M059J (cell line): ENCODE data around the gene OR52A1. TPM values are rescaled to one million over a fixed set of nuclear protein-coding genes. Genes with fewer than 3 reads are reported as not detected.
"Not testable (repeated sequence)": the region's sequence is repeated elsewhere in the genome, so short reads cannot be mapped to it uniquely, and the experiment has no call there.

Experiments
- DNase-seq: peaks from one replicate; pipeline ENCODE4 v3.0.0-alpha.2; 2012; ENCODE audit warnings: low read depth
- total RNA-seq: library from RNA; depleted of rRNA; stranded (reverse); fragments of >200 nt; shearing (Covaris generic); gene quantifications from 2 replicates; pipeline ENCODE4 v1.2.3, GENCODE V29; 2014; rRNA removed

OR52A1 gene
- not detected in 2 replicates for total RNA-seq

- DNase-seq, result no peak
Measured at GRCh38 chr11:5154657-5155056, at the start of gene OR52A1. Gene OR52A1 (minus strand): TSS chr11:5154757. CDS start chr11:5152369, 2,388 bp downstream.

DNA sequence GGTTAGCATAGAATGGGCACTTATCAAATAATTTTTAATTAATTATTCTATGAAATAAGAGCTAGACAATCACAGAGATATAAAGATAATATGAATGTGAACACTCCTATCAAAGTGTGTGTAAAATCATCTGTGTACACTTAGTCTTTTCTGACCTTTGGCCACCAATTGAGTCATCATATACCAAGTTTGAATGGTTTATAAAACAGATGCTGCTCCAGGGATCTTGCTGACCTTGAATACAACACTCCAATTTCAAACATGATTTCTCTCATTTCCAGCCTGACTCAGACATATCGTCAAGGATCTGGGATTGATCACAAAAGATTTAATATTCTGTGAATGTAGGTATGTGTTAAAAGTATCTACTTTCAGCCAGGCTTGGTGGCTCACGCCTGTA, 48.8 kb upstream of the OR52A1 start:
- DNase-seq, result peak; percentile 5

DNA sequence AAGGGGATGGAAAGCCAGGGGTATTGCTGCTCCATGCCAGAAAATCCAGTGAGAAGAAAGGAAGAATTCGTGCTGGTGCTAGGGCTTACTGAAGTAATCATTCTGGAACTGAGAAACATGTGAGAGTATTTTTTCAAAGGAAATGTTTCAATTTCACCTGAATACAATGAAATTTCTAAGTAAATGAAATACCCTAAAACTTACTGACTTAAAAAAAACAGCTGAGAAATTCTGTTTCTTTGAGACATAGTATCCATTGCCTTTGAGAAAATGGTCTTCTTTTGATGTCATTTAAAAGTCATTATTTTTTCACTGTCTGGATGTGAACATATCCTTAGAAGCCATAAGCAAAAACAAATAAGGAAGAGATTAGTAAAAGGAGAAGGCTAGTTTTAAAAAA, 46.0 kb upstream of the OR52A1 start, which contains the start of gene OR51V1:
TSS of gene OR51V1 (minus strand) at position 101 of the 400 bp plus-strand sequence. CDS start at position 101, 0 bp downstream.
- DNase-seq, result no peak

DNA sequence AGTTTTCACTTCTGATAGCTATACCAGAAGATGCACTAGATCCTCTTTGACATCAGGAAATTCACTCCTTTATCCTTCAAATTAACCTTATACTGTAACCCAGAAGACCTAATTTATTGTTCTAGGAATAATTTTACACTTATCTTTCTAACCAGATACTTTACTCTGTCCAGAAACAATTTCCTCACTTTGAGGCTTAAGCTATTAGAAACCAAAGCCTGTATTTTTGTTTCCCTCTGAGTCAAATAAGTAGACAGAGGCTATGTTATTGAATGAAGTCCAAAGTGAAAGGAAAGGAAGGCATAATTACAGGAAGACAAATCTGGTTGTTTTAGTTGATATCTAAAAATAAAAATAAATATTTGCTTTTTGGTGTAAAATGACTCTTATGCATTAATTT, 43.7 kb upstream of the OR52A1 start:
- DNase-seq, result no peak

- DNase-seq, result peak; percentile 3
Measured at GRCh38 chr11:5197536-5197935, 43.0 kb upstream of the OR52A1 start.

GRCh38 chr11:5196731-5197130, 42.2 kb upstream of the OR52A1 start:
- DNase-seq, result no peak

- peak; percentile 22 for DNase-seq
Measured at GRCh38 chr11:5196067-5196466, 41.5 kb upstream of the OR52A1 start.

DNA sequence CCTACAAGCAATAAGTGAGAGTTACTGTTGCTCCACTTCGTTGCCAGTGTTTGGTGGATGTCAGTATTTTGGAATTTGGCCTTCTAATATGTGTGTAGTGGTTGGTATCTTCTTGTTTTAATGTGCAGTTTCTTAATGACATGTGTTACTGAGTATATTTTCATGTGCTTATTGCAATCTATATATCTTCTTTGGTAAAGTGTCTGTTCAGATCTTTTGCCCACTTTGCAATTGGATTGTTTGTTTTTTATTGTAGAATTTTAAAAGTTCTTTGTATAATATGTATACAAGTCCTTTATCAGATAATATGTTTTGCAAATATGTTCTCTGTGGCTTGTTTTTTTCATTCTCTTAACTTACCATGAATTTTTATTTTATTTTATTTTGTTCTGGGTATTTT, 38.2 kb upstream of the OR52A1 start:
- no peak for DNase-seq

DNA sequence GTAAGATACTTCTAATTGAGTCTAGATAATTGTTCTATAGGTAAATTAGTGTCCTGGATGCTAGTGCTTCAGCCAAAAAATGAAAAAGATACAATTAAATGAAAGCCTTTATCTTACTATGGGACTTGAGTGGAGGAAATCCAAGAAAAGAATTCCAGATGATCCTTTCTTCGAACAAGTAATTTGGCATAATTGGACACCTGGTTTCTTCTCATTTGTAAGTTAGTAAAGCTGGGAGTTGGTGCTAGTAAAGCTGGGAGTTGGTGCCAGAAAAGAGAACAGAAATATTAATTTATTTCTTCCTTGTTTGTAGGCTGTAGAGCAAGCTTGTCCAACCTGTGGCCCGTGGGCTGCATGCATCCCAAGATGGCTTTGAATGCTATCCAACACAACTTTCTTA, 33.6 kb upstream of the OR52A1 start:
- DNase-seq, result no peak

DNA sequence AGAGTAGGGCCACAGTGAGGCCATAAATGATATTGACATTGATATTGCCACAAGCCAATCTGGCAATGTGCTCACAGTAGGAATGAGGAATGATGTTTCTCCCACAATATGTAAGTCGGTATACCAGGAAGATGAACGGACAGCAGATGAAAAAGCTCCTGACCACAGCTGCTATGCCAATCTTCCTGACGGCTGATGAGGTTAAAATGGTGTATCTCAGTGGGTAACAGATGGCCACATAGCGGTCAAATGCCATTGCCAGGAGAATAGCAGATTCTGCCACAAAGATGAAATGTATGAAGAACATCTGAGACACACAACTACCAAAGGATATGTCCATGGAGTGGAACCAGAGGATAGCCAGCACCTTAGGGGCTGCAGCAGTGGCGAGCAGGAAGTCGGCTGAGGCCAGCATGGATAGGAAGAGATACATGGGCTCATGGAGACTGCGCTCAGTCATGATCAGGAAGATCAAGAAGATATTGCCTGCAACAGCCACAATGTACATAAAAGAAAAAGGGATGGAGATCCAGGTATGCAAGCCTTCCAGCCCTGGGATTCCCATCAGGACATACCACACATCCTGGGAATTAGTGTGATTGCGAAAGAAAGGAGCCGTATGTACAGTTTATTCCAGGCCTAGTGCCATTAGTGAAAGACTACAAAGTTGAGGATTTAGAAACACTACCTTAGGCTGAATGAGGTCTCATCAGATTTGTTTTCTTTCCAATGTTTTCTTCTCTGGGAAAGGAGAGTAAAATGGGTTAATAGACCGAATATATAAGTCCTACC, 23.7 kb upstream of the OR52A1 start:
- DNase-seq, result no peak

DNA sequence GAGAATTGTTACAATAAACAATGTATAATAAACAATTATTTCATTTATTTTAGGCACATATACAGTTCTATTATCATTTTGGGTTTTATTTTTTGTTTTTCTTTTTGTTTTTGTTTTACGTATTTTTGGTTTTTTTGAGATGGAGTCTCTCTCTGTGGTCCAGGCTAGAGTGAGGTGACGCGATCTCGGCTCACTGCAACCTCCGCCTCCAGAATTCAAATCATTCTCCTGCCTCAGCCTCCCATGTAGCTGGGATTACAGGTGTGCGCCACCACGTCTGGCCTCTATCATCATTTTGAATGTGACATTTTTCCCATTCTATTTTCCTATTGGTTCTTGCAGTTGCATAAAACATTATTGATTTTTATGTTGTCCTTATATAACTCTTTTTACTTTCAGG, 20.4 kb upstream of the OR52A1 start:
- no peak for DNase-seq

- no peak for DNase-seq
Measured at GRCh38 chr11:5171856-5172255, 17.3 kb upstream of the OR52A1 start.

- not testable (repeated sequence) for DNase-seq
Measured at GRCh38 chr11:5165898-5166297, 11.3 kb upstream of the OR52A1 start.

- not testable (repeated sequence) for DNase-seq
Measured at GRCh38 chr11:5164807-5165206, 10.2 kb upstream of the OR52A1 start.

DNA sequence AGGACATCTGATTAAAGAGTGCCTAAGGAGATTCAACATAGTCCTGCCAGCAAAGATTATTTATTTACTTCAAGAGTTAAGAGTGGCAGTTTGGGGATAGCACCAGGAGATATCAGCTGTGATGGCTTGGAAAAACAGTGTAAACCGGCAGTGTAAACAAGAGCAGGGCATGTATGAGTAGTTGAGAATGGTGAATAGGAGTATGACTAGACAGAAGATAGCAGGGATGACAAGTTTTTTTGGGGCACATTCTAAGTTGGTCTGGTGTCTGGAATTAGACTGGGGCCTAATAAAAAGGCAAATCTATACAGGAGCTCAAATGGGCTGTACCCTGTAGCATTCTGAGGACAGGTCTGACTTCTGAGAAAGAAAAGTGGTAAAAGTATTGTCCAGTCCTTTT, 6.5 kb upstream of the OR52A1 start:
- DNase-seq, result not testable (repeated sequence)

GRCh38 chr11:5160217-5160616, 5.7 kb upstream of the OR52A1 start:
- DNase-seq, result not testable (repeated sequence)

- DNase-seq, result no peak
Measured at GRCh38 chr11:5159806-5160205, 5.2 kb upstream of the OR52A1 start.

- no peak for DNase-seq
Measured at GRCh38 chr11:5153574-5154431, 754 bp downstream of the OR52A1 start.

- no peak for DNase-seq
Measured at GRCh38 chr11:5151713-5152153, 2.8 kb downstream of the OR52A1 start.

DNA sequence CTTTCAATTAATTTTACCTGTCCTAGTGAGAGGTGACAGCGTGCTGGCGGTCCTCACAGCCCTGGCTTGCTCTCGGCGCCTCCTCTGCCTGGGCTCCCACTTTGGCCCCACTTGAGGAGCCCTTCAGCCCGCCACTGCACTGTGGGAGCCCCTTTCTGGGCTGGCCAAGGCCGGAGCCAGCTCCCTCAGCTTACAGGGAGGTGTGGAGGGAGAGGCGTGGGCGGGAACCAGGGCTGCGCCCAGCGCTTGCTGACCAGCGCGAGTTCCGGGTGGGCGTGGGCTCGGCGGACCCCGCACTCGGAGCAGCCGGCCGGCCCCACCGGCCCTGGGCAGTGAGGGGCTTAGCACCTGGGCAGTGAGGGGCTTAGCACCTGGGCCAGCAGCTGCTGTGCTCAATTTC, 10.4 kb downstream of the OR52A1 start:
- not testable (repeated sequence) for DNase-seq

DNA sequence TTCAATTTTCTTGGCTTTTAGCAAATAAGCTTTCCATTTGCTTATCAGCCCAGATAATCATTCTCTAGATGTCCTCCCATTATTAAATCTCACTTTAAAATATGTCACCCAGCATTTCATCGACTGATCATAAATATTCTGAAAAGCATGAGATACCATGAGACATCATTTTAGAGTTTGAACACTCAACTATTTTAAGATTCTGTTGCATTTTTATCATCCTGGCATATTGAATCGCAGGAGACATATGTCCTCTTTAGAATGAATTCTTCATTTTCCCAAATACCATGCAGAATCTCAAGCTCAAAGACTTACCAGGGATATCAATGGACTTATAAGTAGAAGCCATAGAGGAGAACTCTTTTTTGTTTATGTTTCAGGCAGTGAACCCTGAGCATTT, 16.6 kb downstream of the OR52A1 start, which contains the start of gene OR52A5:
TSS of gene OR52A5 (minus strand) at position 361 of the 400 bp plus-strand sequence. CDS start 5,714 bp downstream, outside the sequence.
- DNase-seq, result no peak

DNA sequence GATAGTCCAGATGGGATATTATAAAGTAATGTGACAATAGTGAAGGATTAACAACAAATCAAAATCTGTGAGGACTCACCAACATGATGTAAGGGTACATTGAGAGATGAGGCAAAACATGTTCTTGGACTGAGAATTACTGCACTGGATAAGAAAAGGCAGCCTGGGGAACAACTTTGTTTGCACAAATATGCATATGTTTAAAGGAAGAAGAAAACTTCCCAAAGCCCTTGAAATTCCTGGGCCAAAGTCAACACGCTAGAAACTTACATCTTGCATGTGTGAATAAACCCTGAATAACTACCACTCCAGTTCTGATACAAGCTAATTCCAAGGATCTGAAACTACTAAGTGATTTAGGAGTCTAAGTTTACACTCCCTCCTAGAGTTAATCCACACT, 17.5 kb downstream of the OR52A1 start:
- DNase-seq, result no peak
